Stomach (tissue), 4 donors: ENCODE results near the gene KY.

Experiments used
- POLR2A ChIP-seq, 4 donors: fragments of 450-650 bp; IDR thresholded peaks; one replicate each; pipeline ENCODE4 v1.6.1; 2016; ENCODE audit warnings: antibody characterized with exemption in 4 of 4, control low read depth in 2 of 4, mild to moderate bottlenecking in 1 of 4, moderate library complexity in 1 of 4
- TF ChIP-seq, protein P1 (sequence below), 7 experiments: fragments of 450-650 bp in 4 of 7; fragments of 200-600 bp in 3 of 7; sonication (generic) in 3 of 7; IDR thresholded peaks; one replicate each; pipeline ENCODE4 v1.5.1; 2016 to 2019; ENCODE audit warnings: antibody characterized with exemption in 7 of 7, control low read depth in 2 of 7, mild to moderate bottlenecking in 1 of 7

DNA sequence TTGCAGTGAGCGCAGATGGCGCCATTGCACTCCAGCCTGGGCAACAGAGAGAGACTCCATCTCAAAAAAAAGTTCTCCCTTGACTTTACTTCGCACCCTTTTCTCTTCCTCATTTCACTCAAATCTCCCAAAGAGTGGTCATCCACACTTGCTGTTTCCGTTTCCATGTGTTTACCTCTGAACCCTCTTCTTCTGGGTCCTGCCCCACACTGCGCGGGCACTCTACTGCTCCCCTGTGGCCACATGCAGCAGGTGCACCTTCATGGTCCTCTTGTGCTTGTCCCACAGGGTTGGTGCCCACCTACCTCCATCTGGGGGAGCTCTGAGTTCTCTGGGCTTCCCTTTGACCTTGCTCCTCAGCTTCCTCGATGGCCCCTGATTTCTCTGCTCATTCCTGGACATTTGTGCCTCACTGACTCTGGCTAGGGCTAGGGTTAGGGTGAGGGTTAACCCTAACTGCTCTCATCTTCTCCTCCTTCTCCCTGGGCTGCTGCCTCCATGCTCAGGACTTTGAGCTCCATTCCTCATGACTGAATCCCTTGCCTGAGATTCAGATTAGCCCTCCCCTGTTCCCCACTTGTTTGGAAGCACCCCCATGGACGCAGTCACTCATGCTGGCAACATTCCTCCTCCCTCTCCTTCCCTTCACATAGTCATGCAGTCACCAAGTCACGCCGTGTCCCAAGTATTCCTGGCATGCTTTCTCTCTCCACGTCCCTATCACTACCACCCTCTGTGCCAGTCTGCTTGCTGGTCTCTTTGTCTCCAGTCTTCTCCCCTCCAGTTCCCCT, 26.6 kb upstream of the KY start:
- TF ChIP-seq, protein P1, sequence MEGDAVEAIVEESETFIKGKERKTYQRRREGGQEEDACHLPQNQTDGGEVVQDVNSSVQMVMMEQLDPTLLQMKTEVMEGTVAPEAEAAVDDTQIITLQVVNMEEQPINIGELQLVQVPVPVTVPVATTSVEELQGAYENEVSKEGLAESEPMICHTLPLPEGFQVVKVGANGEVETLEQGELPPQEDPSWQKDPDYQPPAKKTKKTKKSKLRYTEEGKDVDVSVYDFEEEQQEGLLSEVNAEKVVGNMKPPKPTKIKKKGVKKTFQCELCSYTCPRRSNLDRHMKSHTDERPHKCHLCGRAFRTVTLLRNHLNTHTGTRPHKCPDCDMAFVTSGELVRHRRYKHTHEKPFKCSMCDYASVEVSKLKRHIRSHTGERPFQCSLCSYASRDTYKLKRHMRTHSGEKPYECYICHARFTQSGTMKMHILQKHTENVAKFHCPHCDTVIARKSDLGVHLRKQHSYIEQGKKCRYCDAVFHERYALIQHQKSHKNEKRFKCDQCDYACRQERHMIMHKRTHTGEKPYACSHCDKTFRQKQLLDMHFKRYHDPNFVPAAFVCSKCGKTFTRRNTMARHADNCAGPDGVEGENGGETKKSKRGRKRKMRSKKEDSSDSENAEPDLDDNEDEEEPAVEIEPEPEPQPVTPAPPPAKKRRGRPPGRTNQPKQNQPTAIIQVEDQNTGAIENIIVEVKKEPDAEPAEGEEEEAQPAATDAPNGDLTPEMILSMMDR (IDR thresholded peaks at IDR 0.05): peak in 5 of 7 experiments; percentile 23 to 38 (median 29)
- no peak for TF ChIP-seq POLR2A (IDR thresholded peaks at IDR 0.05)
